H1 (cell line): ENCODE measurements around the gene TUT4. TPM values are rescaled to one million over a fixed set of nuclear protein-coding genes. Genes with fewer than 3 reads are reported as not detected.

Source experiments
- CTCF ChIA-PET: fragments of 300-600 bp; sonication (Branson Sonifier 250); formaldehyde crosslinking; loops from one replicate; lab custom pipeline; 2021; ENCODE audit not compliant: partially characterized antibody; lab: Charles Lee
- POLR2A ChIA-PET: fragments of 300-600 bp; sonication (Branson Sonifier 250); formaldehyde crosslinking; loops from one replicate; lab custom pipeline; 2021; ENCODE audit warnings: inconsistent platforms; ENCODE audit not compliant: partially characterized antibody; lab: Charles Lee
- DNase-seq, 2 experiments: peaks; one replicate each; pipeline versions ENCODE4 v3.0.0 to v3.0.0-alpha.2; 2010 to 2022; ENCODE audit warnings: low spot score in 2 of 2, low read depth in 1 of 2, mixed read lengths in 1 of 2
- FAIRE-seq: peaks from 2 replicates; lab custom pipeline; 2011; peaks lifted over from hg19 to GRCh38; lab: Jason Lieb, UNC
- H2AFZ ChIP-seq: 2 replicates; pipeline ENCODE4 v1.8.1; 2012; ENCODE audit warnings: low read length, inconsistent platforms
- H2AK5ac ChIP-seq: 2 replicates; pipeline ENCODE4 v1.6.1; 2013; ENCODE audit warnings: low read depth, low read length
- H2BK120ac ChIP-seq: replicated peaks from 2 replicates; pipeline ENCODE3; 2013; ENCODE audit warnings: low read depth, low read length, inconsistent platforms
- H2BK12ac ChIP-seq: 2 replicates; pipeline ENCODE4 v1.6.1; 2013; ENCODE audit warnings: low read depth, low read length
- H2BK15ac ChIP-seq: 2 replicates; pipeline ENCODE4 v1.6.1; 2013; ENCODE audit warnings: low read length
- H2BK20ac ChIP-seq: 2 replicates; pipeline ENCODE4 v1.6.1; 2013; ENCODE audit warnings: low read length
- H2BK5ac ChIP-seq: 2 replicates; pipeline ENCODE4 v1.6.1; 2013; ENCODE audit warnings: low read depth, low read length
- H3K14ac ChIP-seq: 2 replicates; pipeline ENCODE4 v1.6.1; 2013; ENCODE audit warnings: inconsistent platforms; ENCODE audit not compliant: insufficient read length
- H3K18ac ChIP-seq: 2 replicates; pipeline ENCODE4 v1.6.1; 2013; ENCODE audit warnings: low read length; ENCODE audit errors: extremely low read depth
- H3K23ac ChIP-seq: 2 replicates; pipeline ENCODE4 v1.6.1; 2013; ENCODE audit warnings: inconsistent platforms; ENCODE audit not compliant: insufficient read length
- H3K23me2 ChIP-seq: 2 replicates; pipeline ENCODE4 v1.6.1; 2013; ENCODE audit warnings: low read depth, low read length
- H3K27ac ChIP-seq: 2 replicates; pipeline ENCODE4 v1.6.1; 2011; ENCODE audit warnings: low read depth, low read length, inconsistent platforms
- H3K27me3 ChIP-seq, 4 experiments: replicated peaks in 1 of 4; 1 replicate in 1 of 4; 2 replicates in 3 of 4; pipeline versions ENCODE4 v1.6.1 to v1.8.1; 2011 to 2013; ENCODE audit warnings: low read length in 3 of 4, mild to moderate bottlenecking in 3 of 4, inconsistent platforms in 2 of 4, mixed read lengths in 2 of 4, moderate library complexity in 1 of 4; ENCODE audit not compliant: control insufficient read depth in 3 of 4, insufficient read depth in 3 of 4; ENCODE audit errors: extremely low read depth in 1 of 4
- H3K36me3 ChIP-seq, 4 experiments: 2 replicates each; pipeline versions ENCODE4 v1.6.1 to v1.8.1; 2011 to 2013; ENCODE audit warnings: mild to moderate bottlenecking in 4 of 4, low read length in 3 of 4, moderate library complexity in 2 of 4, control low read depth in 1 of 4, inconsistent platforms in 1 of 4; ENCODE audit not compliant: insufficient read depth in 4 of 4, control insufficient read depth in 2 of 4
- H3K4ac ChIP-seq: replicated peaks from 2 replicates; pipeline ENCODE3; 2013; ENCODE audit warnings: low read length, low read depth, mixed read lengths, inconsistent platforms; ENCODE audit not compliant: insufficient read length
- H3K4me1 ChIP-seq, 4 experiments: replicated peaks in 1 of 4; 1 replicate in 1 of 4; 2 replicates in 3 of 4; pipeline versions ENCODE4 v1.6.1 to v1.8.1; 2011 to 2013; ENCODE audit warnings: low read length in 3 of 4, inconsistent platforms in 2 of 4, mixed read lengths in 1 of 4; ENCODE audit not compliant: insufficient read depth in 4 of 4, control insufficient read depth in 3 of 4
- H3K4me2 ChIP-seq, 2 experiments: 2 replicates each; pipeline versions ENCODE4 v1.6.1 to v1.8.1; 2011 to 2013; ENCODE audit warnings: low read depth in 2 of 2, low read length in 2 of 2, control low read depth in 1 of 2, inconsistent platforms in 1 of 2, mild to moderate bottlenecking in 1 of 2; ENCODE audit not compliant: insufficient read depth in 1 of 2
- H3K4me3 ChIP-seq, 4 experiments: fragments of 200-600, 300-600 bp in 1 of 4; sonication (generic), shearing (Covaris generic), sonication (Bioruptor Twin) in 1 of 4; 2 replicates each; pipeline versions ENCODE4 v1.5.1 to v1.8.1; 2011 to 2016; ENCODE audit warnings: low read length in 4 of 4, low read depth in 3 of 4, control low read depth in 2 of 4, inconsistent platforms in 2 of 4, mild to moderate bottlenecking in 2 of 4, mixed read lengths in 1 of 4, moderate library complexity in 1 of 4; ENCODE audit not compliant: insufficient read depth in 2 of 4; ENCODE audit errors: extremely low read depth in 1 of 4
- H3K56ac ChIP-seq: replicated peaks from 2 replicates; pipeline ENCODE3; 2013; ENCODE audit warnings: low read depth, mild to moderate bottlenecking, mixed read lengths, low read length, inconsistent platforms; ENCODE audit not compliant: insufficient read length
- H3K79me1 ChIP-seq: 2 replicates; pipeline ENCODE4 v1.6.1; 2013; ENCODE audit warnings: low read depth, low read length, control low read depth
- H3K79me2 ChIP-seq, 2 experiments: 2 replicates each; pipeline versions ENCODE4 v1.6.1 to v1.8.1; 2012 to 2013; ENCODE audit warnings: low read length in 2 of 2, mild to moderate bottlenecking in 2 of 2, inconsistent platforms in 1 of 2; ENCODE audit not compliant: insufficient read depth in 2 of 2, control insufficient read depth in 1 of 2
- H3K9ac ChIP-seq, 4 experiments: replicated peaks in 1 of 4; 1 replicate in 1 of 4; 2 replicates in 3 of 4; pipeline versions ENCODE4 v1.6.1 to v1.8.1; 2011 to 2013; ENCODE audit warnings: low read depth in 3 of 4, low read length in 3 of 4, control low read depth in 2 of 4, mild to moderate bottlenecking in 2 of 4, moderate library complexity in 2 of 4, inconsistent platforms in 1 of 4; ENCODE audit errors: extremely low read depth in 1 of 4
- H3K9me3 ChIP-seq, 2 experiments: 2 replicates each; pipeline versions ENCODE4 v1.6.1 to v1.8.1; 2012 to 2013; ENCODE audit warnings: mild to moderate bottlenecking in 2 of 2, moderate library complexity in 2 of 2, control low read depth in 1 of 2, inconsistent platforms in 1 of 2, low read depth in 1 of 2, low read length in 1 of 2, mixed read lengths in 1 of 2; ENCODE audit not compliant: insufficient read depth in 2 of 2
- H4K20me1 ChIP-seq, 2 experiments: replicated peaks in 1 of 2; 2 replicates each; pipeline versions ENCODE3 to v1.8.1; 2011 to 2013; ENCODE audit warnings: inconsistent platforms in 2 of 2, low read length in 2 of 2, mild to moderate bottlenecking in 1 of 2; ENCODE audit not compliant: insufficient read depth in 2 of 2, control insufficient read depth in 1 of 2
- H4K5ac ChIP-seq: 2 replicates; pipeline ENCODE4 v1.6.1; 2013; ENCODE audit warnings: low read length, low read depth, mixed read lengths, inconsistent platforms; ENCODE audit not compliant: insufficient read length
- H4K8ac ChIP-seq: 2 replicates; pipeline ENCODE4 v1.8.0; 2013; ENCODE audit warnings: mild to moderate bottlenecking, moderate library complexity, low read length, inconsistent platforms; ENCODE audit not compliant: insufficient read depth; ENCODE audit errors: extremely low read depth
- H4K91ac ChIP-seq: replicated peaks from 2 replicates; pipeline ENCODE3; 2013; ENCODE audit warnings: low read length, mixed read lengths, inconsistent platforms; ENCODE audit not compliant: insufficient read length
- EP300 ChIP-seq, 2 experiments: IDR thresholded peaks; 1 replicate in 1 of 2; 2 replicates in 1 of 2; pipeline ENCODE4 v1.6.1; 2011 to 2012; ENCODE audit warnings: low read depth in 2 of 2, low read length in 2 of 2, mild to moderate bottlenecking in 2 of 2, borderline replicate concordance in 1 of 2, inconsistent platforms in 1 of 2, moderate library complexity in 1 of 2
- EZH2 ChIP-seq: fragments of 200-600 bp; sonication (generic); IDR thresholded peaks from 2 replicates; pipeline ENCODE4 v1.7.1; 2012; ENCODE audit warnings: low read depth, mild to moderate bottlenecking, moderate library complexity, low read length, inconsistent platforms; ENCODE audit not compliant: severe bottlenecking
- JUND ChIP-seq: IDR thresholded peaks from 2 replicates; pipeline ENCODE4 v1.6.1; 2011; ENCODE audit warnings: mild to moderate bottlenecking, improper control_type of control experiment, low read length
- KDM4A ChIP-seq: IDR thresholded peaks from one replicate; pipeline ENCODE4 v1.7.1; 2012; ENCODE audit warnings: low read depth, mild to moderate bottlenecking, moderate library complexity, low read length, inconsistent platforms; ENCODE audit not compliant: severe bottlenecking
- KDM5A ChIP-seq: fragments of 200-600 bp; IDR thresholded peaks from 2 replicates; pipeline ENCODE4 v1.7.1; 2012; ENCODE audit warnings: mild to moderate bottlenecking, low read length, inconsistent platforms, mixed read lengths
- PHF8 ChIP-seq: fragments of 200-600 bp; sonication (generic); conservative IDR thresholded peaks from 2 replicates; pipeline ENCODE4 v1.7.1; 2012; ENCODE audit warnings: low read depth, mild to moderate bottlenecking, inconsistent platforms, low read length, moderate library complexity
- RFX5 ChIP-seq: IDR thresholded peaks from 2 replicates; pipeline ENCODE4 v1.6.1; 2011; ENCODE audit warnings: low read depth, low read length, improper control_type of control experiment, borderline replicate concordance
- RXRA ChIP-seq: IDR thresholded peaks from 2 replicates; pipeline ENCODE4 v1.6.1; 2011; ENCODE audit warnings: low read depth, mild to moderate bottlenecking, low read length, moderate library complexity; ENCODE audit not compliant: insufficient read depth
- SP1 ChIP-seq: IDR thresholded peaks from 2 replicates; pipeline ENCODE4 v1.6.1; 2011; ENCODE audit warnings: low read depth, low read length
- TAF7 ChIP-seq: optimal IDR thresholded peaks from 2 replicates; pipeline ENCODE3; 2011; ENCODE audit warnings: low read depth, mild to moderate bottlenecking, inconsistent platforms, low read length, moderate library complexity, borderline replicate concordance
- WGBS, 2 experiments: shearing (Covaris generic) in 1 of 2; methylation state at CpG; one replicate each; pipeline versions ENCODE4 v1.1.6 to v1.1.7; 2013 to 2015; ENCODE audit warnings: low lambda C conversion rate in 2 of 2, mixed read lengths in 2 of 2, inconsistent platforms in 1 of 2, low coverage in 1 of 2, missing lambda C conversion rate in 1 of 2; ENCODE audit not compliant: insufficient replicate concordance in 2 of 2, insufficient coverage in 1 of 2, insufficient read length in 1 of 2; ENCODE audit errors: extremely low coverage in 1 of 2, missing lambda C conversion rate in 1 of 2; 5-methylcytosine and 5-hydroxymethylcytosine counted together
- polyA plus RNA-seq, 7 experiments: library from polyadenylated mRNA; depleted of rRNA in 3 of 7; stranded (reverse) in 5 of 7; unstranded in 2 of 7; fragments of >200 nt in 5 of 7; fragments of 200-250 nt in 2 of 7; gene quantifications; 1 replicate in 5 of 7; 2 replicates in 1 of 7; 4 replicates in 1 of 7; pipeline versions ENCODE4 v1.2.1 to v1.2.3, GENCODE V29; 2011 to 2013; ENCODE audit warnings: missing spikeins in 2 of 7, mixed read lengths in 2 of 7
- total RNA-seq: library from RNA; stranded (reverse); fragmentation: NEBNext Ultra II Directional; extraction: Animal tissue kit (Norgen Biotek cat#: 25700); gene quantifications from 2 replicates; pipeline ENCODE4 v1.2.1, GENCODE V29; 2021
- TF ChIP-seq, protein P1 (sequence below), 3 experiments: IDR thresholded peaks; 1 replicate in 2 of 3; 2 replicates in 1 of 3; pipeline versions ENCODE4 v1.5.1 to v1.6.1; 2011; ENCODE audit warnings: low read length in 3 of 3, mild to moderate bottlenecking in 3 of 3, inconsistent platforms in 2 of 3, low read depth in 1 of 3, moderate library complexity in 1 of 3; ENCODE audit not compliant: insufficient read depth in 1 of 3; ENCODE audit errors: control extremely low read depth in 1 of 3

Gene TUT4
- total and polyA plus RNA-seq, 2 of the 8 experiments (the other 6 are each of a cell fraction or from before 2014, with no cell fraction given) = 54.5 to 63.3 TPM

DNA sequence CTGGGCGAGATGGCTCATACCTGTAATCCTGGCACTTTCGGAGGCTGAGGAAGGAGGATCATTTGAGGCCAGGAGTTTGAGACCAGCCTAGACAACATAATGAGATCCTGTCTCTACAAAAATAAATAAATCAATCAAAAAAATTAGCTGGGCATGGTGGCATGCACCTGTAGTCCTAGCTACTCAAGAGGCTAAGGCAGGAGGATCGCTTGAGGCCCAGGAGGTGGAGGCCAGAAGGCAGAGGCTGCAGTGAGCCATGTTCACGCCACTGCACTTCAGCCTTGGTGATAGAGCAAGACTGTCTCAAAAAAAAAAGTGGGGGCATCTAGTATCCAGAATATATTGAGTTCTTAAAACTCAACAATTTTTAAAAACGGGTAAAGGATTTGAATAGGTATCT lies 6.0 kb downstream of the TUT4 start:
- H3K9me3 ChIP-seq = peaks cover 0 to 2% of the 10 kb centered on the region in 2 experiments; a peak in 1 of 4 replicates
- H4K91ac ChIP-seq = no peak overlapping the region
- no peak overlapping the region for H3K4me2 ChIP-seq
- CTCF ChIA-PET = no interaction called here
- peaks cover 5 to 6% of the 10 kb centered on the region in 2 experiments for H4K20me1 ChIP-seq
- FAIRE-seq (no peak), DNase-seq (no peak)
- H2BK15ac ChIP-seq = no peak overlapping the region
- POLR2A ChIA-PET = no interaction called here
- H4K5ac ChIP-seq = no peak overlapping the region
- peaks cover 6% of the 10 kb centered on the region for H3K79me1 ChIP-seq
- no peak overlapping the region for H3K4ac ChIP-seq
- H4K8ac ChIP-seq = no peak overlapping the region
- no peak overlapping the region for H2AFZ ChIP-seq
- no peak overlapping the region for H3K56ac ChIP-seq
- no peaks in the 10 kb centered on the region; a peak in 1 of 8 replicates for H3K36me3 ChIP-seq
- H3K23ac ChIP-seq = no peak overlapping the region
- no peak overlapping the region for H2BK12ac ChIP-seq
- peaks cover 21 to 97% of the 10 kb centered on the region in 2 experiments for H3K79me2 ChIP-seq
- H3K14ac ChIP-seq = no peak overlapping the region
- H2BK120ac ChIP-seq = no peak overlapping the region
- H2BK20ac ChIP-seq = no peak overlapping the region
- no peak overlapping the region for H3K27ac ChIP-seq
- H2BK5ac ChIP-seq = no peak overlapping the region
- H3K4me1 ChIP-seq = peaks cover 0 to 3% (median under 1%) of the 10 kb centered on the region in 4 experiments; a peak in 2 of 7 replicates
- no peak overlapping the region for H3K18ac ChIP-seq
- H3K23me2 ChIP-seq = peaks cover 3% of the 10 kb centered on the region
- H3K4me3 ChIP-seq = no peak overlapping the region
- WGBS, 2 experiments = 93% methylated on average over 5 of the region's 5 CpGs; no CpG with 5 or more reads in 1 of the 2 experiments
- H2AK5ac ChIP-seq = no peak overlapping the region
- no peaks in the 10 kb centered on the region for H3K27me3 ChIP-seq
- H3K9ac ChIP-seq = no peak overlapping the region
- TF ChIP-seq TAF7 = no peak
- no peak for TF ChIP-seq RXRA
- no peak for TF ChIP-seq RFX5
- TF ChIP-seq JUND = no peak
- TF ChIP-seq EZH2 = no peak
- no peak for TF ChIP-seq SP1
- no peak for TF ChIP-seq PHF8
- TF ChIP-seq, protein P1, sequence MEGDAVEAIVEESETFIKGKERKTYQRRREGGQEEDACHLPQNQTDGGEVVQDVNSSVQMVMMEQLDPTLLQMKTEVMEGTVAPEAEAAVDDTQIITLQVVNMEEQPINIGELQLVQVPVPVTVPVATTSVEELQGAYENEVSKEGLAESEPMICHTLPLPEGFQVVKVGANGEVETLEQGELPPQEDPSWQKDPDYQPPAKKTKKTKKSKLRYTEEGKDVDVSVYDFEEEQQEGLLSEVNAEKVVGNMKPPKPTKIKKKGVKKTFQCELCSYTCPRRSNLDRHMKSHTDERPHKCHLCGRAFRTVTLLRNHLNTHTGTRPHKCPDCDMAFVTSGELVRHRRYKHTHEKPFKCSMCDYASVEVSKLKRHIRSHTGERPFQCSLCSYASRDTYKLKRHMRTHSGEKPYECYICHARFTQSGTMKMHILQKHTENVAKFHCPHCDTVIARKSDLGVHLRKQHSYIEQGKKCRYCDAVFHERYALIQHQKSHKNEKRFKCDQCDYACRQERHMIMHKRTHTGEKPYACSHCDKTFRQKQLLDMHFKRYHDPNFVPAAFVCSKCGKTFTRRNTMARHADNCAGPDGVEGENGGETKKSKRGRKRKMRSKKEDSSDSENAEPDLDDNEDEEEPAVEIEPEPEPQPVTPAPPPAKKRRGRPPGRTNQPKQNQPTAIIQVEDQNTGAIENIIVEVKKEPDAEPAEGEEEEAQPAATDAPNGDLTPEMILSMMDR (IDR thresholded peaks at IDR 0.05; ENCODE audit: control extremely low read depth in 1 of 3, insufficient read depth in 1 of 3, low read depth in 1 of 3, low read length in 3 of 3) = no peak
- no peak for TF ChIP-seq KDM4A
- no peak for TF ChIP-seq KDM5A
- TF ChIP-seq EP300 (IDR thresholded peaks at IDR 0.05; ENCODE audit: borderline replicate concordance in 1 of 2, low read depth in 2 of 2, low read length in 2 of 2) = no peak
